Endothelial cell of umbilical vein (primary cell): ENCODE measurements around the gene ADGRL3. TPM values are rescaled to one million over a fixed set of nuclear protein-coding genes. Genes with fewer than 3 reads are reported as not detected.

Experiments used
- BruUV-seq: library from RNA; stranded (reverse); fragments of 400-500 nt; replicated peaks from 2 replicates; lab custom pipeline; 2021; lab: Mats Ljungman, UMichigan
- CTCF ChIA-PET: fragments of 300-600, 350-600 bp; sonication (Branson Sonifier 250); formaldehyde crosslinking; loops from one replicate; lab custom pipeline; 2021; ENCODE audit warnings: antibody characterized with exemption, inconsistent platforms; lab: Charles Lee
- POLR2A ChIA-PET: fragments of 300-600, 350-600 bp; sonication (Branson Sonifier 250); formaldehyde crosslinking; loops from one replicate; lab custom pipeline; 2021; ENCODE audit warnings: antibody characterized with exemption, inconsistent platforms; lab: Charles Lee
- DNase-seq: peaks from one replicate; pipeline ENCODE4 v3.0.0-alpha.2; 2011; ENCODE audit warnings: low read depth, low spot score
- FAIRE-seq: peaks from 2 replicates; lab custom pipeline; 2011; peaks lifted over from hg19 to GRCh38; lab: Jason Lieb, UNC
- H2AFZ ChIP-seq: 2 replicates; pipeline ENCODE4 v1.6.0; 2012; ENCODE audit warnings: low read depth, low read length, control low read depth, inconsistent platforms
- H3K27ac ChIP-seq: 2 replicates; pipeline ENCODE4 v1.5.1; 2011; ENCODE audit warnings: low read depth, mild to moderate bottlenecking, control low read depth, low read length, moderate library complexity; ENCODE audit not compliant: insufficient read depth
- H3K27me3 ChIP-seq, 2 experiments: 2 replicates each; pipeline versions ENCODE4 v1.6.0 to v1.6.1; 2011; ENCODE audit warnings: low read length in 2 of 2, mixed read lengths in 1 of 2; ENCODE audit not compliant: control insufficient read depth in 2 of 2, insufficient read depth in 2 of 2
- H3K36me3 ChIP-seq, 2 experiments: 2 replicates in 1 of 2; 3 replicates in 1 of 2; pipeline ENCODE4 v1.5.1; 2011; ENCODE audit warnings: low read length in 2 of 2, mild to moderate bottlenecking in 1 of 2, moderate library complexity in 1 of 2; ENCODE audit not compliant: control insufficient read depth in 2 of 2, insufficient read depth in 2 of 2; ENCODE audit errors: extremely low read depth in 1 of 2
- H3K4me1 ChIP-seq: 3 replicates; pipeline ENCODE4 v1.5.1; 2011; ENCODE audit warnings: mild to moderate bottlenecking, low read length; ENCODE audit not compliant: control insufficient read depth, insufficient read depth; ENCODE audit errors: extremely low read depth
- H3K4me2 ChIP-seq: 2 replicates; pipeline ENCODE4 v1.6.1; 2011; ENCODE audit warnings: low read length, control low read depth, mixed read lengths; ENCODE audit not compliant: insufficient read depth
- H3K4me3 ChIP-seq, 3 experiments: fragments of 200-600 bp in 1 of 3; sonication (generic), shearing (Covaris generic) in 1 of 3; replicated peaks in 1 of 3; 2 replicates each; pipeline ENCODE4 v1.5.1; 2011 to 2016; ENCODE audit warnings: control low read depth in 3 of 3, low read length in 3 of 3, mild to moderate bottlenecking in 2 of 3, inconsistent platforms in 1 of 3, low read depth in 1 of 3, moderate library complexity in 1 of 3; ENCODE audit not compliant: insufficient read depth in 1 of 3
- H3K79me2 ChIP-seq: 2 replicates; pipeline ENCODE4 v1.6.0; 2012; ENCODE audit warnings: low read length, inconsistent platforms; ENCODE audit not compliant: control insufficient read depth, insufficient read depth
- H3K9ac ChIP-seq: replicated peaks from 2 replicates; pipeline ENCODE3; 2011; ENCODE audit warnings: low read length, control low read depth; ENCODE audit not compliant: insufficient read depth; ENCODE audit errors: extremely low read depth
- H3K9me1 ChIP-seq: replicated peaks from 3 replicates; pipeline ENCODE4 v1.6.0; 2011; ENCODE audit warnings: mild to moderate bottlenecking, low read length; ENCODE audit not compliant: control insufficient read depth, insufficient read depth; ENCODE audit errors: extremely low read depth
- H3K9me3 ChIP-seq: replicated peaks from 2 replicates; pipeline ENCODE4 v1.5.1; 2012; ENCODE audit warnings: low read length, inconsistent platforms; ENCODE audit not compliant: control insufficient read depth, insufficient read depth
- H4K20me1 ChIP-seq: replicated peaks from 2 replicates; pipeline ENCODE3; 2011; ENCODE audit warnings: mild to moderate bottlenecking, low read length; ENCODE audit not compliant: control insufficient read depth, insufficient read depth; ENCODE audit errors: extremely low read depth
- CTCF ChIP-seq, 2 donors: IDR thresholded peaks; 1 replicate in 1 of 2; 2 replicates in 1 of 2; pipeline ENCODE4 v1.5.1; 2011; ENCODE audit warnings: low read length in 2 of 2, mild to moderate bottlenecking in 2 of 2, moderate library complexity in 2 of 2, control low read depth in 1 of 2, inconsistent platforms in 1 of 2, low read depth in 1 of 2; ENCODE audit not compliant: insufficient read depth in 1 of 2; ENCODE audit errors: extremely low read depth in 1 of 2
- EZH2 ChIP-seq: IDR thresholded peaks from 2 replicates; pipeline ENCODE4 v1.6.1; 2012; ENCODE audit warnings: borderline replicate concordance, low read depth, mild to moderate bottlenecking, moderate library complexity, low read length, inconsistent platforms; ENCODE audit not compliant: severe bottlenecking
- FOS ChIP-seq: IDR thresholded peaks from 2 replicates; pipeline ENCODE4 v1.6.1; 2011; ENCODE audit warnings: mild to moderate bottlenecking, low read length, moderate library complexity, borderline replicate concordance; ENCODE audit not compliant: insufficient read depth
- GATA2 ChIP-seq: IDR thresholded peaks from 2 replicates; pipeline ENCODE4 v1.7.0; 2011; ENCODE audit warnings: low read depth, mild to moderate bottlenecking, moderate library complexity, mixed read lengths, low read length; ENCODE audit not compliant: insufficient read length, insufficient read depth
- JUN ChIP-seq: IDR thresholded peaks from 2 replicates; pipeline ENCODE4 v1.6.1; 2011; ENCODE audit warnings: borderline replicate concordance, low read depth; ENCODE audit not compliant: insufficient read length, insufficient read depth
- MAX ChIP-seq: IDR thresholded peaks from 2 replicates; pipeline ENCODE4 v1.6.1; 2011; ENCODE audit not compliant: insufficient read depth, insufficient read length
- MYC ChIP-seq: IDR thresholded peaks from one replicate; pipeline ENCODE4 v1.6.1; 2011; ENCODE audit warnings: mild to moderate bottlenecking, low read depth, low read length
- POLR2A ChIP-seq: IDR thresholded peaks from 2 replicates; pipeline ENCODE4 v1.6.1; 2012; ENCODE audit warnings: low read depth, mild to moderate bottlenecking, control low read depth, low read length
- POLR2AphosphoS5 ChIP-seq: IDR thresholded peaks from 2 replicates; pipeline ENCODE4 v1.6.1; 2012; ENCODE audit warnings: low read depth, mild to moderate bottlenecking, control low read depth, low read length, moderate library complexity; ENCODE audit not compliant: insufficient read depth
- dilution Hi-C: fragments of 300-500 bp; cut with MboI; formaldehyde crosslinking; loops from one replicate; pipeline ENCODE4 v1.15.0; 2019; ENCODE audit warnings: low sequenced_read_pairs; ENCODE audit not compliant: extremely low pct_ligation_motif_present
- intact Hi-C: fragments of 100-400 bp; cut with micrococcal nuclease; formaldehyde crosslinking; loops from one replicate; pipeline ENCODE4 v1.10.0; 2022
- polyA plus RNA-seq, 4 experiments: library from polyadenylated mRNA; depleted of rRNA in 3 of 4; stranded (reverse) in 3 of 4; unstranded in 1 of 4; fragments of >200 nt; gene quantifications; 2 replicates each; pipeline versions ENCODE4 v1.2.1 to v1.2.3, GENCODE V29; 2011 to 2012; ENCODE audit warnings: missing spikeins in 1 of 4
- total RNA-seq: library from RNA; stranded (reverse); gene quantifications from 2 replicates; pipeline ENCODE4 v1.2.3, GENCODE V29; 2021

The ADGRL3 gene
- total and polyA plus RNA-seq, 2 donors (not counting 3 experiments of a cell fraction or from before 2014, with no cell fraction given) = not detected

GRCh38 chr4:61909031-61909430 is 708.9 kb downstream of the ADGRL3 start:
- Histone ChIP-seq H3K9me1 (no peaks in the 10 kb centered on the region), H3K79me2 (no peaks in the 10 kb centered on the region), H3K4me3 (no peak overlapping the region), H3K4me1 (no peaks in the 10 kb centered on the region), H3K27me3 (no peaks in the 10 kb centered on the region), H4K20me1 (no peaks in the 10 kb centered on the region), H3K9ac (no peak overlapping the region), H3K27ac (no peak overlapping the region), H3K4me2 (no peak overlapping the region), H2AFZ (no peak overlapping the region), H3K36me3 (no peaks in the 10 kb centered on the region), H3K9me3 (no peaks in the 10 kb centered on the region)
- TF ChIP-seq EZH2 = no peak
- dilution Hi-C loops = no loop called here
- FAIRE-seq (no peak), DNase-seq (no peak)
- no TSS peak for BruUV-seq
- ChIA-PET CTCF (no interaction called here), POLR2A (no interaction called here)
- intact Hi-C loops = no loop called here

- TF ChIP-seq JUN = no peak
- no peak for TF ChIP-seq MYC
- TF ChIP-seq EZH2 = no peak
- no peak for TF ChIP-seq FOS
- no peak for TF ChIP-seq MAX
- no peak for TF ChIP-seq POLR2A
- TF ChIP-seq POLR2AphosphoS5 = no peak
- no peak for TF ChIP-seq GATA2
- TF ChIP-seq CTCF (IDR thresholded peaks at IDR 0.05; ENCODE audit: extremely low read depth in 1 of 2, insufficient read depth in 1 of 2, low read depth in 1 of 2, low read length in 2 of 2) = no peak
- ChIA-PET CTCF (no interaction called here), POLR2A (no interaction called here)
- no TSS peak for BruUV-seq
- DNase-seq (no peak), FAIRE-seq (no peak)
- Histone ChIP-seq H4K20me1 (no peaks in the 10 kb centered on the region), H3K27me3 (no peaks in the 10 kb centered on the region), H3K4me2 (no peak overlapping the region), H3K4me3 (no peak overlapping the region), H2AFZ (no peak overlapping the region), H3K79me2 (no peaks in the 10 kb centered on the region), H3K27ac (no peak overlapping the region), H3K4me1 (no peaks in the 10 kb centered on the region), H3K9me3 (no peaks in the 10 kb centered on the region), H3K36me3 (no peaks in the 10 kb centered on the region), H3K9ac (no peak overlapping the region), H3K9me1 (no peaks in the 10 kb centered on the region)
- intact Hi-C loops = no loop called here
- dilution Hi-C loops = no loop called here
These were observed 711.2 kb downstream of the ADGRL3 start for GRCh38 chr4:61911313-61911756.
